Immature natural killer cell (primary cell): ENCODE results near the gene BRD1. TPM values are rescaled to one million over a fixed set of nuclear protein-coding genes. Genes with fewer than 3 reads are reported as not detected.

Experiments used
- polyA plus RNA-seq, 3 donors: library from polyadenylated mRNA; unstranded; fragments of 300-500 nt; fragmentation: Illumina TruSeq; gene quantifications; one replicate each; pipeline ENCODE4 v1.2.3, GENCODE V29; 2021

BRD1 gene
- polyA plus RNA-seq, 3 donors from 2014 or later, result 1.5 to 4.5 (median 2.1) TPM

Other genes with a start within 250 kb of the BRD1 start
- 1 to 10 TPM; 4.1 to 9.7 (median 4.6) TPM for gene ZBED4, start 26.0 kb upstream of the BRD1 start, polyA plus RNA-seq
- gene ALG12, start 90.6 kb upstream of the BRD1 start, polyA plus RNA-seq, result 10 to 100 TPM; 11.7 to 26.6 (median 12.6) TPM
- gene CRELD2, start 90.8 kb upstream of the BRD1 start, polyA plus RNA-seq, result 10 to 100 TPM; 61.3 to 94.8 (median 76.9) TPM
- 10 to 100 TPM; 14.5 to 20.6 (median 15.8) TPM for gene PIM3, start 132.9 kb upstream of the BRD1 start, polyA plus RNA-seq
- gene IL17REL, start 184.9 kb upstream of the BRD1 start, polyA plus RNA-seq, result not detected
- not detected for gene TTLL8, start 230.4 kb upstream of the BRD1 start, polyA plus RNA-seq